HG03342 (cell line): ENCODE data around the gene UPF3B.
"Not testable (repeated sequence)": the region's sequence is repeated elsewhere in the genome, so short reads cannot be mapped to it uniquely, and the experiment has no call there.

Experiments
- ATAC-seq: cut with Tn5 transposase; IDR thresholded peaks from one replicate; pipeline ENCODE4 v1.9.1; 2021; ENCODE audit warnings: mild to moderate bottlenecking, moderate library complexity; ENCODE audit not compliant: unreplicated experiment

Gene UPF3B

DNA sequence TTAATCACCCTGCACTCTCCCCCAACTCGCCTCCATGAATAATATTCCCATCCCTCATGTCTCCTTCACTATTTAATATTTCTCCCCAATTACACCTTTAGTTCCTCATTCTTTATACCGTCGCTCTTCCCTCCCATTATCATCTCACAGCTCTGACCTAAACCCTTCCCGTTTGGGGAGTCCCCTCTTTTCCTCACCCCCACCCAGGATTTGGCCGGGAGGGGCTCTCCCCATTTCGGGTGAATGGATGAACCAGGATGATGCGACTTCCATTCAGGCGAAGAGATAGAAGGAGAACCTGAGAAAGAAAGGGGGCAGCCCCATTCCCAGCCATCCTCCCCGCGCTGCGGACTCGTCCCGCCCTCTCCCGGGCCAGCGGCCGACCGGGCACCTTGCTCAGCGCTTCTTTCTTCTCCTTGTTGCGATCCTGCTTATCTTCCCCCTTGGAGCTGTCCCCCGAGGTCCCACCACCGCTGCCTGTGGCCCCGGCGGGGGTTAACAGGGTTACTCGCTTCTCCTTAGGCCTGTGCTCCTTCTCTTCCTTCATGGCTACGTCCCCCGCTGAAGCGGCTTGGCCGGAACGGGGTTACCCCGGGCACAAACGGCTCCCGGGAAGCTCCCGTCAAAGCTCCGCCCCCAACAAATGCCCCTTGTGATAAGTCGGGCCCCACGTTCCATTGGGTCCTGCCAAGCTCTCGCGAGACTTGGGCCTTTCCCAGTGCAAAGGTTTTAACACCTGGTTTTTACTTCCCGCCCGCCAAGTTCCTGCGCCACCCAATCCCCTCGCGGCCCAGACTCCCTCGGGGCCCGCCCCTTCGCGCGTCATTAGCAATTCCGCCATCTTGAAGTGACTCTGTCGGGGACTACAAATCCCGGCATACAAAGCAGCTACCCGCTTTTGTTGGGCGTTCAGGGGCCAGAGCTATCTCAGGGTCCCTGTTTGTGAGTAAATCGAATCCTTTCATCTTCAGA, at the start of gene UPF3B:
TSS of gene UPF3B (minus strand) at position 582 of the 972 bp plus-strand sequence. CDS start at position 547, 35 bp downstream.
- peak; percentile 98 for ATAC-seq

DNA sequence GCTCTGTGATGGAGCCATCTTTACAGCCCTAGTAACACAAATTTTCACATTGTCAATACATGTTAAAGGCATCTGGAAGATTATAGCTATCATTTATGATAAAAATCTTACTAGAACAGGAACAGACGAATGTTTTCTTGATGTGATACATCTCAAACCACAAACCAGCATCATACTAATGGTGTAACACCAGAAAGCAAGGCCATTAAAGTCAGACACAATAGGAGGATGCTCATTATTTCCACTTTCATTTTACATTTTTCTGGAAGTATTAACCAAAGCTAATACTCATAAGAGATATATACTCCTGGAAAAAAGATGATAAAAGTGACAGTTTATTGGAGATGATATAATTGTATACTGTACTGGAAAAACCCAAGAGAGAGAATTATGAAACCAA, 48.2 kb upstream of the UPF3B start:
- ATAC-seq: no peak

DNA sequence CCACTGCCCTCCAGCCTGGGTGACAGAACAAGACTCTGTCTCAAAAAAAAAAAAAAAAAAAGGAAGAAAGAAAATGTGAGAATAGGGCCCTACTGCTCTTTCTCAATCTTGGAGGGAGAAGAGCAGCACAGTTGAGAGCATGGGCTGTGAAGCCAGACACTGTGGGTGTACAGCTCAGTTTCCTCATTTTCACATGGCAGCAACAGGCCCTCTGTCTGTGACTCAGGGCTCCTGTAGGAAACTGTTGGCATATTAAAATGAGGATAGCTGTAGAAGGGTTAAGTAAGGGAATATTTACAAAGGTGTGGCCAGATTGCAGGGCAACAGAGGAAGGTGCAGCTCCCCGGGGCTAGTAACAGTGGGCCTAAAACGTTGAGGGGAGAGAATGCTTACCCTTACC, 46.4 kb upstream of the UPF3B start:
- ATAC-seq: no peak

- ATAC-seq: no peak
Measured at GRCh38 chrX:119895843-119896326, 43.1 kb upstream of the UPF3B start, which contains the start of gene AKAP14. Gene AKAP14 (plus strand): TSS chrX:119895893. CDS start chrX:119903224, 7,331 bp downstream.

GRCh38 chrX:119891961-119892692, 39.4 kb upstream of the UPF3B start:
- not testable (repeated sequence) for ATAC-seq

- ATAC-seq: not testable (repeated sequence)
Measured at GRCh38 chrX:119890626-119891025, 37.9 kb upstream of the UPF3B start.

GRCh38 chrX:119887721-119888425, 35.1 kb upstream of the UPF3B start:
- peak; percentile 85 for ATAC-seq

GRCh38 chrX:119885554-119886428, 33.0 kb upstream of the UPF3B start:
- no peak for ATAC-seq

DNA sequence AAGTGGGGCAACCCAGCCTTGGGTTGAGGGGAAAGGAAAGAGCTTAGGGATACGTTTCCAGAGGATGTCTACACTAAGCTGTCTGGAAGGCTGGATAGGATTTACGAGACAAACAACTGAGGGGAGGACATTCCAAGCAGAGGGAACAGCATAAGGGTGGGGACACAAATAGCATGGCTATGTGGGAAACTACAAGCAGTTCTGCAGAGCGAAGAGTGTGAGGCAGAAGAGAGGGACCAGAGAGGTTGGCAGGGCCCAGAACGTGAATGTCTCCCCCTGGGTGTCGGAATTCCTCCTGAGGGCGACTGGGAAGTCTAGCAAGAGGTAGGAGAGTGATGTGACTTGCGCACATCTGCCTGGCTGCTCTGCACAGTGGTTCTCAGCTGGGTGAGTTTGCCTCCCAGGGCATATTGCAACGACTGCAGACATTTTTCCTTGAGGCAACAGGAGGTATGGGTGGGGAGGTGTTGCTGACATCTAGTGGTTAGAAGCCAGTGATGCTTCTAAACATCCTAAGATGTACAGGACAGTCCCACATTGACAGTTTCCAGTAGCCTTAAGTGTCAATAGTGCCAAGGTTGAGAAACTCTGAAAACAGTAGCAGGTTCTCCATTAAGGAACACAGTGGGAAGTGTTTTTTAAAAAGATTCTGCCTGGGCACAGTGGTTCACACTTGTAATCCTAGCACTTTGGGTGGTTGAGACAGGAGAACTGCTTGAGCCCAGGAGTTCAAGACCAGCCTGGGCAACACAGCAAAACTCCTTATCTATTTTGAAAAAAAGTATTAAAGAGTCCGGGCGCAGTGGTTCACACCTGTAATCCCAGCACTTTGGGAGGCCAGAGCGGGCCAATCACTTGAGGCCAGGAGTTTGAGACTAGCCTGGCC, 28.0 kb upstream of the UPF3B start:
- peak; percentile 87 for ATAC-seq

- peak; percentile 40 for ATAC-seq
Measured at GRCh38 chrX:119880076-119880475, 27.3 kb upstream of the UPF3B start.

DNA sequence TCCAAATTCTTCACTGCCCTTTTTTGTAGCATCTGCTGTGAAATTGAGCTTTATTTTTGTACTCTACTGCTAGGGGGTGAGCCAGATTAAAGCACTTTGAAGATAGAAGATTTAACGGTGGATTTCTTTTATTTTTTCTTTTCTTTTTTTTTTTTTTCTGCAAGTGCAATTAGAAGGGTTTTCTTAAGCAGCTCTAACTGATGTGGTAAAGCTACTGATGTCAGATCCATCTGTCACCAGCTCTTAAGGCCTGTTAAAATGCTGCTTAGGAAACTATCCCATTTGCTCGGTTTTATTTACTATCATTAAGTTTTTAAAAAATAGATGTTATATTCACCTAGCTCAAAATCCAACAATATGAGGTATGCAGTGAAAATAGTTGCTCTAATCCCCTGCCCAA, 26.0 kb upstream of the UPF3B start:
- no peak for ATAC-seq

GRCh38 chrX:119871599-119872395, 19.0 kb upstream of the UPF3B start, which contains the start of the genes NDUFA1 and RNF113A:
Gene NDUFA1 (plus strand): TSS chrX:119871832. CDS start chrX:119871912, 80 bp downstream.
Gene RNF113A (minus strand): TSS chrX:119871733. CDS start chrX:119871613, 120 bp downstream.
- ATAC-seq: peak; percentile 87

DNA sequence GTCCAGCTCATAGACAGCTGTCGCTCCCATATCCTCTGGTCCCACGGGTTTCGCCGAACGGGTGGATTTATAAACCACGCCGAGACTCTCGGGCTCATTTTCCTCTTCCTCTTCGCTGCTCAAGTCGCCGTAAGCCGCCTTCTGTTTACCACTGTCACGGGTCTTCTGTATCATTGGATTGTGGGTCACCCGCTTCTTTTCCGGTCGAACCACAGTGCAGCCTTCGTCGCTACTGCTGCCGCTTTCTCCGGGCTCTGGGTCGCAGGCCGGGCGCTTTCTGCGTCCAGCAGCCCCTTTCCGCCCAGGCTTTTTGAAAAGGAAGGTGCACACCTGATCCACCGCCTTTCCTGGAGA, 18.5 kb upstream of the UPF3B start:
- ATAC-seq: peak; percentile 31

DNA sequence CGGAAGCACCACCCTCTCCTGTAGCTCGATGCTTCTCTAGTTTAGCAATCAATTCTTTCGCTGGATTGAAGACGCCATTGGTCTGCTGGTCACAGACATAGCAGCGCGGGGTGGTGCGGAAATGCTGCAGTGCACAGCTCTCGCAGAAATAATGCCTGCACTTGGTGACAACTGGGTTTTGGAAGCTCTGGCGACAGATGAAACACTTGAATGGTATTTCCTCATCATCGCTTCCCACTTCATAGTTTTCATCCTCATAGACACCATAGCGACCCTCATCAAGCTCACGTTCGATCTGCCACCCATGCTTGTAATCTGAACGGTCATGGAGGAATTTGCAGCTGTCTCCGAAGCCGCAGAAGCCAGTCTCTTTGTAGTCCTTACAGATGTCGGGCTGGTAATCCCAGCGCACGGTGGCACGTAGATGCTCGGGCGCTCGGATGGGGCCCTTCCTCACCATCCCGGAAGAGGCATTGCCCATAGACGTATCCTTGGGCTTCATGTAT, 17.9 kb upstream of the UPF3B start:
- ATAC-seq: peak; percentile 10

DNA sequence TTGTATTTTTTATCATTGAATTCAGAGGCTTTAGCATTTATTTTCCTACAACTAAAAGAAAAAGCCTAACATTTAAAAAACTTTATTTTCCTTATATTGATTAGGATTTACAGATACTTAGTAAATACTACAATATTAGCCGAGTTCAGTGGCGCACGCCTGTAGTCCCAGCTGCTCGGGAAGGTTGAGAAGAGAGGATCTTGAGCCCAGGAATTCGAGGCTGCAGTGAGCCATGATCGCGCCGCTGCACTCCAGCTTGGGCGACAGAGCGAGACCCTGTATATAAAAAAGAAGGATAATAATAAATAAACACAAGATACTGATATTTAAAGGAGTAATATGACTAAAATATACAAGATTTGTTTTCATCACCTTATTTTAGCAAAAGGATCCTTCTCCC, 681 bp upstream of the UPF3B start:
- ATAC-seq: no peak

GRCh38 chrX:119833905-119834304, 18.9 kb downstream of the UPF3B start:
- no peak for ATAC-seq

- ATAC-seq: no peak
Measured at GRCh38 chrX:119828446-119828845, 24.3 kb downstream of the UPF3B start.
